NCI-H1436 (cell line): ENCODE results near the gene DMRTC2.

Experiments
- DNase-seq: peaks from one replicate; lab custom pipeline; 2025; lab: John Stamatoyannopoulos, UW

DMRTC2 gene

DNA sequence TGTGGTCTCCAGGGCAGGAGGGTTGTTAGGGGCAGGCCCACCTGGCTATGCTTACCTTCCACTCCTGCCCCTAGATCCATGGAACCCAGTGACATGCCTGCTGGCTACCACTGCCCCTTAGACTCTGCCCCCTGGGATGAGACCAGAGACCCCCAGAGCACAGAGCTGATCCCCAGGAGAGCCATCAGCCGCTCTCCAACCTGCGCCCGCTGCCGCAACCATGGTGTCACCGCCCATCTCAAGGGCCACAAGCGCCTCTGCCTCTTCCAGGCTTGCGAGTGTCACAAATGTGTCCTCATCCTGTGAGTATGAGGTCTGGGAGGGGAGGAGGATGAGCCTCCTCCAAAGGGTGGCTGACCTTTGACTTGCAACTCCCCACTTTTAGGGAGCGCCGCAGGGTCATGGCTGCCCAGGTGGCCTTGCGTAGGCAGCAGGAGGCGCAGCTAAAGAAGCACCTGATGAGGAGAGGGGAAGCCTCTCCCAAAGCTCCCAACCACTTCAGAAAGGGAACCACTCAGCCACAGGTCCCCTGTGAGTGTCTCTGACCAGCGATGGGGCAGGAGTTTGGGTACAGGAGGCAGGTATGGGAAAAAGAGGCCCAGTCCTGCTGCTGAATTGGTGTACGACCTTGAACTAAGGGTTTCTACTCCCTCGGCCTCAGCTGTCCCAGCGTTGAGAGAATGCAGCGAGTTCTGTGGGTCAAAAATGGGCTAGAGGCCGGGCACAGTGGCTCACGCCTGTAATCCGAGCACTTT, 2.7 kb downstream of the DMRTC2 start:
- DNase-seq, result no peak

DNA sequence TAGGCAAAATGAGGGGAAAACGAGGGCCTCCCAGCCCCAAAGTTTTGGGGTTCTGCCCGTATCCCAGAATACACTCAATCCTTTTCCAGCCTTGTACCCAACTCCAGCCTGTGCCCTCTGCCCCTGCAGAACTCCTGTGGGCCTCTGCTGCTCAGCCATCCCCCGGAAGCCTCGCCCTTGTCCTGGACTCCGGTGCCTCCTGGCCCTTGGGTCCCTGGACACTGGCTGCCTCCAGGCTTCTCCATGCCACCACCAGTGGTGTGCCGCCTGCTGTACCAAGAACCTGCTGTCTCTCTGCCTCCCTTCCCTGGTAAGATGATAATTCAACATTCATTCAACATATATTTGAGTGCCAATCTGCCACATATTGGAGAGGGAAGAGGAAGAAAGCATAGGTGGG, 3.8 kb downstream of the DMRTC2 start:
- no peak for DNase-seq

DNA sequence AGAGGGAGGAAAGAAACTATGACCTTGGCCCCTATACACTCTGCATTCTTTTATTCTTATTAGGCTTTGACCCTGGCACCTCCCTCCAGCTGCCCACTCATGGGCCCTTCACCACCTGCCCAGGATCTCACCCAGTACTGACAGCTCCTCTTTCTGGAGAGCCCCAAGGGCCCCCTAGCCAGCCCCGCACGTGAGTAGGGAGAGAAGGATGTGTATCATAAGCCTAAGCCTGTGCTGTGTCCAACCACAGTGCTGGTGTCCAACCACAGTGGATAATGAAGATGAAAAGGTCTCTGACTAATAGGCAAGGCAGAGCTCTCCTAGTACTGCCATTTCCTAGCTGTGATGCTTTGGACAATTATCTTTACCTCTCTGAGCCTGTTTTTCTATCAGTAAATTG, 4.2 kb downstream of the DMRTC2 start:
- no peak for DNase-seq

DNA sequence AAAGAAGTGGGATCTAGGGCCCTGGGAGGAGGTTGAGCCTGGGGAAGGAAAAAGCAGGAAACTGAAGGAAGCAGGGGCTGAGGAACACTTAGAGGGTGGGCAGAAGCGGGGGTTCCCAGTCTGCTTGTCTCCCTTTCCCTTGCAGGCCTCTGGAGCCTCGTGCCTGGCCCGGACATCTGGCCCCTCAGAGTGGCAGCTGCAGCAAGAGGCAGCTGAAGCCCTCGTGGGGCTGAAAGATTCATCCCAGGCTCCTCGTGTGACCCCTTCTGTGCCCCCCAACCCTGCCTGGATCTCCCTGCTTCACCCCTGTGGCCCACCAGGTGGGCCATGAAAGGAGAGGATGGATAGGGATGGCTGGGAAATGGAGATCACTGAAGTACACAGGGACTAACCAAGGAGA, 5.5 kb downstream of the DMRTC2 start:
- no peak for DNase-seq

DNA sequence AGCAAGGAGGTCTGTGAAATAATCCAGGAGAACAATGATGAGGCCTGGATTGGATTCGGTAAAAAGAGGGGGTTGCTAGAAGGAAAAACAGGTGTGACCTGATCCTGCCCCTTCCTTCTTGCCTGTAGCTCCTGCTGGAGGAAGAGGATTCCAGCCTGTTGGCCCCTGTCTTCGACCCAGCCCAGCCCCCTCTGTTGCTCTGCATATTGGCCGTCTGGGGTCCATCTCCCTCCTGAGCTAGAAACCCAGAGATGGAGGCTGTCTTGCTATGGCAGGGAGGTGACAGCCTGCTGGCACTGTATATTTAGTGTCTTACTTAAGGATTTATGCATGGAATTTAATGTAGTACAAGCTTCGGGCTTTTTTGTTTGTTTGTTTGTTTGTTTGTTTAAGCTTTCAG, 6.6 kb downstream of the DMRTC2 start:
- no peak for DNase-seq

DNA sequence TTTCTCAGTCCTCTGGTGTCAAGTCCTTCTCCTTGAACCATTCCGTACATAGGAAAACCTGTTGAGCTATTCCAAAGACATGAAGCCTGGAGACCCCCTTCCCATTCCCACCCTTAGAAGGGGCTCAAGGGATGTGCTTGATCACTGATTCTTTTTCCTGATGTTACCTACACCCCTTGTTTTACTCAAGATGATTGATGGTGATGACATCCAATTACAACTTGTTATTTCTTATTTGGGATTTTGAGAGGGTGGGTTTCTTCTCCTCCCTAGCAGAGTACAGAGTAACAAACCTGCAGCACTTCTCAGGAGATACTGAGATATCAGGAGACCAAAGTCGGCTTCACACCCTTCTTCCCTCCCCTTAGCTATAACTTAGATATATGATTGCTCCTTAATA, 8.5 kb downstream of the DMRTC2 start:
- no peak for DNase-seq

DNA sequence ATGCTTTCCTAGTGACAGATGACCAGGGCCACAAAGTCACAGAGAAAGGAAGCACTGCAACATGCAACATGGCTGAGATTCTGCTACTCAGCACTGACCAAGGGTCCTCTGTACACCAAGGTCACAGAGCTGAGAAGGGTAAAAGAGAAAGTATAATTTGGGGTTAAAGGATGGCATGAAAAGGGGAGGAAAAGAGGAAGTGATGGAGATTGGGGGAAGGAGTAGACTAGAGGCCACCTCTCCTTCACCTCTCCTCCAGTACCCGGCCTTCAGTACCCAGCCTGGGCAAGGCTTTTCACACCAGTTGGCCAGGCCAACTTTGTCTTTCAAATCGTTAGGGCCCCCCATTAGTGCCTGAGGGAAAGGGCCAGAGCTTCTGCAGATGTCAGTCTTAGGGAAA, 8.9 kb downstream of the DMRTC2 start:
- DNase-seq, result no peak

DNA sequence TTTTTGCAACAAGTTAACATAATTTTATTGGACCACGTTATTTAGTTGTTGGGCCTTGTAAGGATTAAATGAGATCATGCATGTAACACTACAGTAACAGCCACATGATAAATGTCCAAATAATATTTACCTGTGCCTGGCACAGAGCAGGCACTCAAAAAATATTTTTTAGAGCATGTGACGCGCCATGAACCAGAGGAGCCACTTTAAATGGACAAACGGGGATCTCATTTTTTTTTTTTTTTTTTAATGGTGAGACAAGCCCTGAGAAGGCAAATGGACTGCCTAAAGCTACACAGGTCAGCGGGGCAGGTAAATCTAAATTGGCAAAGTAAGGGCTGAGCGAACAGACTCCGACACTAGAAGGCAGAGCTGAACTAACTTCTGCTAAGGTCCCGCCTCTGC, 14.4 kb downstream of the DMRTC2 start:
- DNase-seq, result no peak

DNA sequence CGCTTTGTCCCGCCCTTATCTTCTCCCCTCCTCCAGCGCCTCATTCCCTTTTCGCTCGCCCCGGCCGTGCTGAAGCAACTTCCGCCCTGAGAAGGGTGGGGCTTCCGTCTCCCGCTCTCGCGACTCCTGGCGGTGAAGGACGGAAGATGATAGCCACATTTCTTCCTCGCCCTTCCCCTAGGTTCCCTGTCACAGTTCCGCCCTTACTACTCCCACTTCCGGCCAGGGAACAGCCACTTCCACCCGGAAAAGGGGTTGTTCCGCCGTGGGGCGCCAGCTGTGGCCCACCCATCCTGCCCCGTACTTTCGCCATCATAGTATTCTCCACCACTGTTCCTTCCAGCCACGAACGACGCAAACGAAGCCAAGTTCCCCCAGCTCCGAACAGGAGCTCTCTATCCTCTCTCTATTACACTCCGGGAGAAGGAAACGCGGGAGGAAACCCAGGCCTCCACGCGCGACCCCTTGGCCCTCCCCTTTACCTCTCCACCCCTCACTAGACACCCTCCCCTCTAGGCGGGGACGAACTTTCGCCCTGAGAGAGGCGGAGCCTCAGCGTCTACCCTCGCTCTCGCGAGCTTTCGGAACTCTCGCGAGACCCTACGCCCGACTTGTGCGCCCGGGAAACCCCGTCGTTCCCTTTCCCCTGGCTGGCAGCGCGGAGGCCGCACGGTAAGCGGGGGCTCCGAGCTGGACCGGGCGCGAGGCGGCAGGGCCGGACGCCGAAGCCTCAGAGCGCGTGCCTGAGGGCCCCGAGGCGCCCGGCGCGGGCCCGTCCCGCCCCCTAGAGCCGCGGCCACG, 15.0 kb downstream of the DMRTC2 start, which contains the start of gene RPS19:
Gene RPS19 (plus strand): TSS at position 638 of the 801 bp plus-strand sequence. CDS start 520 bp downstream, outside the sequence.
- DNase-seq, result peak; percentile 98

DNA sequence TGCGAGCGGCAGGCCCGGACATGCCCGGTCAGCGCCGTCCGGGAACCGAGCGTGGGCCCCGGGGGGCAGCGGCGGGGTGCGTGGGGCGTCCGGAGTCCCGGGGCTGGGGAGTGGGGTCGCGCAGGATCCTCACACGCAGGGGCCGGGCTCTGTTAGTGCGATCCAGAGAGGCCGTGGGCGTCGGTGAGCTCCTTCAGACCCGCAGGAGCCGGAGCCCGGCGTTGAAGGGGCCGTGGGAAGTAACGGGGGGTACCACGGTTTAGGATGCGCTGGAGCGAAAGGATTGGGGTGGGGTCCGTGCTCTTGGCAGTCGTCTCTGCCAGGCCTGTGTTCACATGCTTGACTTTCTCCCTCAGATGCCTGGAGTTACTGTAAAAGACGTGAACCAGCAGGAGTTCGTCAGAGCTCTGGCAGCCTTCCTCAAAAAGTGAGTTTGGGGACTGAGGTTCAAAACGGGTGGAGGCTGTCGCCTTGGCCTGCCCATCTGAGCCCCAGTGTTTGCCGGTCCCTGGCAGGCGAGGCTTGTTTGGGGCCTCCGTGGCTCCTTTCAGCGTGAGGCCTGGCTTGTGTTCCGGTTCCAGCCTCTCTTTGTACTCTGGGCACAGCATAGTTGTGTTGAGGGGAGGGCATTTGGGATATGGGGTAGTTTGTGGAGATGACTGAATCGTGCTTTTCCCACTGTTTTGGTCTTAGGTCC, 15.7 kb downstream of the DMRTC2 start:
- no peak for DNase-seq

DNA sequence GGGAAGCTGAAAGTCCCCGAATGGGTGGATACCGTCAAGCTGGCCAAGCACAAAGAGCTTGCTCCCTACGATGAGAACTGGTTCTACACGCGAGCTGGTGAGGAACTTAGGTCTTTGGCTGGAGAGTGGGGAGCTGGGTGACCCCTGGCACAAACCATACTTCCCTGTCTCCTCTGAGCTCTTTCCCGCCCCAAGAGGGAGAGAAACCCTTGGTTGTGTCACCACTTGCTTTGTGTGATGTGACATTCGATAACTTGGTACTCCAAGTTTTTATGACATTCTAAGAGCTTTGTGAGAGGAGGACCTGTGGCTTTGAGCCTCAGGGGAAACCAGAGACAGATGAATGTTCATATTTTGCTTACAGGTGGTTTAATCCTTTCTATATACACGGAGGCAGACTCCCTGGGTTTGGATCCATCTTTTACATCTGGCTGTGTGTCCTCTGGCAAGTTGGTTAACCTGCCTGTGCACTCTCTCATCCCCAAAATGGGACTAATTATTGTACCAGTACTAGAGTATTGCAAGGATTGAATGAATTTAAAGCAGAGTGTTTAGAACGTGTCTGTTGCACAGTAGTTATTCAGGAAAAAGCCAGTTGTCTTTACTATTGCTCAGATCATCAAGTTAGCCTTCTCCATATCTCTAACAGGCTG, 16.4 kb downstream of the DMRTC2 start:
- no peak for DNase-seq

DNA sequence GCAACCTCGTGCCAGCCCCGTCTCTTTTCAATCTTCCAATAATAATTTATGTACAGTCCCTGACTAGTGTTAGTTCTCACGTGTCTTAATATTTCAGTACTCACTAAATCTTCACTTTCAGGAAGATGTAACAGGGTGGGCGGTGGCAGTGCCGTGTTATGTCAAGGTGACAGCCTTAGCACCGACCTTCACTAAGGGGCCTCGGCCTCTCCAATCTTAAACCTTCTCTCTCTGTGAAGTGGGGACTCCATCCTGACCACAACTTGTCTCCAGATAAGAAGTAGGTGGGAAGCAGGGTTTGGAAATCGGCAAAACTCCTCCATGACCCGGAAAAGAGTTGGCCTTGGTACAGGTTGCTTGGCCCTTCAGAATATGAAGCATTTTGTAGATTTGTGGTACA, 17.0 kb downstream of the DMRTC2 start:
- no peak for DNase-seq

DNA sequence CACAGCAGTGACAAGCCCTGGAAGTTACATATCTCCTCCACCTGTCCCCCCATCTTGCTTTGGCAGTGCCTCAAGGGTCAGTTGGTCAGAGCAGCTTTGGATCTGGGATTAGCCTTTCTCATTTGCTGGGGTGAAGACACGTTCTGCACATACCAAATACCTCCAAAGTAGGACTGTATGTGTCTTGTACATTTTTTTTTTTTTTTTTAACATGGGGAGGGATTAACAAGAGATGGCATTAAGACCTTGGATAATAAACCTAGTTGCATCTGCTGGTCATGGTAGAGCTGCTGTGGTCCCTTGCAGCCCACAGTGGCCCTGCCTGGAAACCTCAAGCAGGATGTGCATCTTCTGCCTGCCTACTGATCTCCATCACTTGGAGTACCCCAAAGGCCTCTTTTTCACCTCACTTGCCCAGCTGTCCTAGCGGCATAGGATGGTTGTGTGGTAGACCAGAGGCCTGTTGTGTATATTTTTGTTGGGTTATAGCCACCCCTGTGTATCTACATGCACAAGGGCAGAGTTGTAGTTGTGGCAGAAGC, 17.7 kb downstream of the DMRTC2 start:
- no peak for DNase-seq

DNA sequence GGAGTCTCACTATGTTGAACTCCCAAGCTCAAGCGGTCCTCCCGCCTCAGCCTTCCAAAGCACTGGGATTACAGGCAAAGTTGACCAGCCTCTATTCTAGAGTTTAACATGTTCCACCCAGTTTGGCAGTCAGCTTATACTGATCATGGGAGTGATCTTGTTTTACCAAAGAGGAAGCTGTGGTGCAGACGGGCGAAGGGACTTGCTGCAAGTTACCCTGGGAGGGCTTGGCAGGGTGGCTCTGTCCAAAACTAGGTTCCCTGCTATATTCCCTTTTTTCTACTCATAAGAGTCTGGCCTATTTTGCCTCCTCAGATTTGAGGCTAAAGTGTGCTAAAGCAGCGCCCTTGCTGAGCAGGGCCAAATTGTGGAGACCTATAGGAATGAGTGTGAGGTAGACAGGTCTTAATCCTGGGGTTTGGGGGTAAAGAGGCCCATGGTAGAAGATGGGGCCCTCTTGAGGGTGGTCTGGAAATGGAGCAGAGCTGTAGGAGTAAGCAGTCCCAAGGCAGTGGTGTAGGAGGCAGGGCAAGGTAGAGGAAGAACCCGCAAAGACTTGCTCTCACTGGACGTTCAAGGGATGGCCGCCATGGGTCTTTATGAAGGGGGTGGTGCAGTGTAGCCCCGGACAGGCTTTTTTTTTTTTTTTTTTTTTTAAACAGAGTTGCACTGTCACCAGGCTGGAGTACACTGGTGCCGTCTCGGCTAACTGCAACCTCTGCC, 18.5 kb downstream of the DMRTC2 start:
- no peak for DNase-seq

DNA sequence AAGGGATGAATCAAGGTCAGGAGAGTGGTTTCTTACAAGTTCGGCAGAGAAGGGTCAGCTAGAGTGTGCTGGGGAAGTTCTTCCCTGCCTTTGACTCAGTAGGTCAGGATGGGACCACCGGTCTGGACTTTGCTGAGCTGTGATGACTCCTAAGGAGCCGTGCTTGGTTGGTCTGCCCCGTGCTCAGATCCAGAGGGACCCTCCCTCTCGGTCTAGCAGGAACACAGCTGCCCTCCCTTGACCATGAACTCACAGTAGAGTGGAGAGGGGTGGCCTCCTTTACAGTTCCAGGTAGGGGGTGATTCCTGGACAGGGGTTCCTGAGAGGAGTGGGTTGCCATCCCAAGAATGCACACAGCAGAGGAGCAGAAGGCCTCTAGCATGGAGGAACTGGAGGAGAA, 19.5 kb downstream of the DMRTC2 start:
- DNase-seq, result no peak

DNA sequence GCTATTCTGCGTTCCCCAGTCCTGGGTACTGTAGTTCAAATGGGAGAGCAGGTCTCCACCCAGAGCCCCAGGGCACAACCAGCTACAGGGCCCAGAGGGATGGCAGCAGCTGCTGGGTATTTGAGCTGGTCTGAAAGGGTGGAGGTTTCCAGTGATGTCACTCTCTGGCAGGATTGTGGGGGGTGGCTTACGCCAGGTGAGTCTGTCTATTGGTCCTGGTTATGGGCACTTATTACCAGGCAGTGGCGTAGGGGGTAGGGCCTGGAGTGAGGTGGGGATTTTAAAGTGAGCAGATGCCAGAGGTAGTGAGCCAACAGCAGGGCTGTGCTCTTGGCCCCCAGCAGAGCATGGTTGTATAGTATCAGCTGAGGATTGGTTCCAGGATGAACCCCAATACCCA, 21.4 kb downstream of the DMRTC2 start:
- DNase-seq, result no peak

DNA sequence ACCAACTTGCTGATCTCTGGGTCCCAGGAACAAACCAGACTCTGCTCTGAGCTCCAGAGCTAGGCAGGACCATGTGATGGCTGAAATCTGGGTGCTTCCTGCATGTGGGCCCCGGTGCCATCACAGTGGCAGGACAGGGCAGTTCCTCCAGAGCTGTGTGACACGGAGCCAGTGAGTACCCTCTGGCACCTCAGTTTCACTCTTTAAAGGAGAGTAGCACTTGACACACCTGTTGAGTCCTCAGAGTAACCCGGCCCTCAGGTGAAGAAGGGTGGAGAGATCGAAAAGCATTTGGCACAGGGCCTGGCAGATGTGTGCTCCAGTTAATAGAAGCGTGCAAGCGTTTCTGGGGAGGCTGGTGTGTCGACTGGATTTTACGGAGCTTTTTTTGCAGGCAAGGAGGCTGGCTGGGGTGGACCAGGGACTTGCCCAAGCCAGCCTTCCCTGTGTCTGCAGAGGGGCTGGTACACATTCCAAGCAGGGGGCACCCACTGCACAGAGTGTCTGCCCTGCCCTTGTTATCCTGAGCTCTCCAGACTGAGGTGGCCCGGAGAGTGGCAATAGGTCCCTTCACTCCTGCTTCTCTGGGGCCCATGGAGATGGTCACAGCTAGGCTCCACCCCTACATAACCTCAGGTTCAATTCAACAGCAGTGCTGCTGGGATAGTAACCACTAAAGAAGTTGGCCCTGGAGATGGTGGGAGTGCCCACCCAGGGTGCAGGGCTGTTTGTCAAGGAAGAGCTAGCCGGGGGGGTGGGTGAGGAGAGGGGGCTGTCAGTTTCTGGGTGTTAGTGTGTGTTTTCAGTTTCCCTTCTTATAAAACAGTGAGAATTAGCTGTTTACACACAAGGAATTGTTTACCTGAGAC, 23.5 kb downstream of the DMRTC2 start:
- no peak for DNase-seq

DNA sequence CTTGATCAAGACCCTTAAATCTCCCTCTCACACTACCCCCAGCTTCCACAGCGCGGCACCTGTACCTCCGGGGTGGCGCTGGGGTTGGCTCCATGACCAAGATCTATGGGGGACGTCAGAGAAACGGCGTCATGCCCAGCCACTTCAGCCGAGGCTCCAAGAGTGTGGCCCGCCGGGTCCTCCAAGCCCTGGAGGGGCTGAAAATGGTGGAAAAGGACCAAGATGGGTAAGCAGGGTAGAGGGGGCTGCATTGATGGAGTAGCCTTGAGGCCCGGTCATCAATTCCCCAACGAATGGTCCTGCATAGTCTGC, 24.1 kb downstream of the DMRTC2 start:
- DNase-seq, result no peak

DNA sequence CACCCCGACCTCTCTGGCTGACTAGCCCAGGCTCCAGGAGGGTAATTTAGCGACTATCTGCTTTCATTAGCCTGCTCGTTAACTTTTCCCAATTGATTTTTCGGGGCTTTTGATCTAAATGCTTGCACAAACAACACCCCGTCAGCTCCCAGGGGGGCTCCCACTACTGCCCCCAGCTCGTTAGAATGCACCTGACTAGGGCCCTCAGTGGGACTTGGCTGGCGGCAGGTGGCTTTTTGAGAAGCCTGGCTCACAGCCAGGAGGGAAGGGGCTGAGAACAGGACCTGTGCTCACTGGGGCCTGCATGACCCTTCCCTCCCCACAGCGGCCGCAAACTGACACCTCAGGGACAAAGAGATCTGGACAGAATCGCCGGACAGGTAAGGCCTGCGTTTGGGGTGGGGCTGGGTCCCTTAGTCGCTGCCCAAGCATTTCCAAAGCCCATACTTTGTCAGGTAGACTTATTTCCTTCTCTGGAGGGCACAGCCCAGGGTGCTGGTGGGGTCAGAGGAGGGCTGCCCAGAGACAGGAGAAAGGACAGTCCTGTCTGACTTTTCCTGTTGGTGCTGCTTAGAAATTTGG, 24.6 kb downstream of the DMRTC2 start:
- DNase-seq, result peak; percentile 69

DNA sequence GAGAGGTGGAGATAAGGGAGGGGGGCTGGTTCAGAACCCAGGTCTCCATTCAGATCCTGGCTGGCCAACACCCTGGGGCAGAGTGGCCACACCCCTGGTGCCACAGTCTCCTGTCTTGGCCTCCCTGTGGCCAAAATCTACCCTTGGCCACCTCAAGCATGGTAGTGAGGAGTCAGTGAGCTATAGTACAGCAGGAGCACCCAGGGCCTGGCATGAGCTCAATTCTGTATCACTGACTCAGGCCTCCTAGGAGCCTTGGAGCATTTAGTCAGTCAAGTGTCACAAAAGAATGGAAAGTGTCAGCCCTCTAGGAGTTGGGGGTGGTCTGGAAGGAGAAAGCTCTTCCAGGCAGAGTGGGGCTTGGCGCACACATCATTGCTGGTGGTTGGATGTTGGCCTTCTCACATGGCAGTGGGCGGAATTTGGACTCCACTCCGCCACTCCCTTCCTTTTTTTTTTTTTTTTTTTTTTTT, 25.6 kb downstream of the DMRTC2 start:
- DNase-seq, result no peak
